CD4-positive, alpha-beta T cell treated with Interleukin-17A for 1 hour (primary cell): ENCODE results near the gene DUSP22.

Experiments
- DNase-seq: peaks from one replicate; pipeline ENCODE4 v3.0.0-alpha.2; 2020

DUSP22 gene

GRCh38 chr6:353642-354614, 61.6 kb downstream of the DUSP22 start:
- no peak for DNase-seq

- no peak for DNase-seq
These were observed 62.5 kb downstream of the DUSP22 start for GRCh38 chr6:354631-355280.

GRCh38 chr6:355373-356208, 63.3 kb downstream of the DUSP22 start:
- DNase-seq = no peak

- DNase-seq = no peak
These were observed 64.6 kb downstream of the DUSP22 start for GRCh38 chr6:356828-357251.

GRCh38 chr6:357261-357790, 65.0 kb downstream of the DUSP22 start:
- DNase-seq = no peak

- DNase-seq = no peak
These were observed 65.6 kb downstream of the DUSP22 start for GRCh38 chr6:357791-358341.

- DNase-seq = no peak
These were observed 66.1 kb downstream of the DUSP22 start for GRCh38 chr6:358432-358831.

GRCh38 chr6:358847-359246, 66.6 kb downstream of the DUSP22 start:
- no peak for DNase-seq

- DNase-seq = no peak
These were observed 67.2 kb downstream of the DUSP22 start for GRCh38 chr6:359261-360035.

GRCh38 chr6:360349-360748, 68.1 kb downstream of the DUSP22 start:
- DNase-seq = no peak

- no peak for DNase-seq
These were observed 68.6 kb downstream of the DUSP22 start for GRCh38 chr6:360764-361373.

GRCh38 chr6:361411-362132, 69.3 kb downstream of the DUSP22 start:
- no peak for DNase-seq

GRCh38 chr6:362231-362923, 70.1 kb downstream of the DUSP22 start:
- DNase-seq = no peak

- no peak for DNase-seq
These were observed 70.6 kb downstream of the DUSP22 start for GRCh38 chr6:362924-363249.

- no peak for DNase-seq
These were observed 71.0 kb downstream of the DUSP22 start for GRCh38 chr6:363291-363690.

- no peak for DNase-seq
These were observed 71.6 kb downstream of the DUSP22 start for GRCh38 chr6:363909-364308.

GRCh38 chr6:364609-365540, 72.6 kb downstream of the DUSP22 start:
- DNase-seq = no peak

GRCh38 chr6:365835-366234, 73.5 kb downstream of the DUSP22 start:
- DNase-seq = no peak
